NCI-H2171 (cell line): Measurements from ENCODE around the gene CAMK2D.
A peak's percentile ranks its signal among the peaks of the same experiment; 100 is the strongest.

ENCODE experiments used
- DNase-seq: peaks from one replicate; lab custom pipeline; 2025; lab: John Stamatoyannopoulos, UW

Gene CAMK2D

DNA sequence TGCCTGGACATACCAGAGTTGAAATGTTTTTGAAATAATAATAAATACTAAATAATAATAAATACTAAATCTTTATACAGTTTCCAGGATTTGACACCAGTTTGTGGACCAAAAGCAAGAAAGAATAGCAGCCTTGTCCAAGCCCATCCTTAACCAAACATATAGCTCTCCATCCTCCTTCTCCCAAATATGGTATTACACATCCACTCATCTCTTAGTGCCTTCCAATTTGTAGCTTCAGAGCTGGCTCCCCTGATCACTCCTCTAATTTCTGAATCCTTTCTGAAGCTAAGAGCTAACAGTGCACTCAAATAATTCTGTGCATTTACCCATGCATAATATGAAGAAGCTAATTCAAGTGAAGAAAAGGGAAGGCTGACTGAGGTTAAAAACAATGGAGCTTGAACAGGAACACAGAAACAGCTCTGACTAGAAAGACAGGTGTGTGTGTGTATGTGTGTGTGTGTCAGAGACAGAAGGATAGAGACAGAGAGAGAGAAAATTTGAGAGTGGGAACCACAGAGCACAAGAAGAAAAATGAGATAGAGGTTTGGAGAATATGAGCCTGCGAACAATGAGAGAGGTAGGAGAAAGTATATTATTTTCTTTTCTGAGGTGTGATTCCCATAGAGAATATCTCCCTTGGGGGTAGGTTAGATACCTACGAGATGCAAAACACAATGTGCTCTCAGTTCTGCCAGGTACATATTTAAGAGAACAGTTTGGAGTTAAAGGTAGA, 123.5 kb downstream of the CAMK2D start:
- peak; percentile 3 for DNase-seq

DNA sequence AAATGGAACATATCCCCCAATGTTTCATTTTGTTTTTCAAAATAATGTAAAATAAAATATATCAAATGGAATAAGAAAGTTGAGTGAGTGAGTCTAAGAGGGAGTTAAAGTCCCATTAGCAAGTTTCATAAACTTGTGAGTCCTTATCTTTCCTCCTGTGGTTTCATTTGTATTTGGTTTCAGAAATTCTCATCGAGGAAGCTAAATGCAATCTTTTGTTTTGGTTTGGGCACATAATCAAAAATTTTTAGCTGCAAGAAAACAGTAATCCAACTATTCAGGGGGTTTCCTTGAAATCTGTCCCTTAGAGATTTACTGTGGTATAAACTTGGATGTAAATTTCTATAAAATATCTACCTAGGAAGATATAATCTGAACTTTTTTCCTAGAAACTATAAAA, 124.2 kb downstream of the CAMK2D start:
- DNase-seq = no peak

DNA sequence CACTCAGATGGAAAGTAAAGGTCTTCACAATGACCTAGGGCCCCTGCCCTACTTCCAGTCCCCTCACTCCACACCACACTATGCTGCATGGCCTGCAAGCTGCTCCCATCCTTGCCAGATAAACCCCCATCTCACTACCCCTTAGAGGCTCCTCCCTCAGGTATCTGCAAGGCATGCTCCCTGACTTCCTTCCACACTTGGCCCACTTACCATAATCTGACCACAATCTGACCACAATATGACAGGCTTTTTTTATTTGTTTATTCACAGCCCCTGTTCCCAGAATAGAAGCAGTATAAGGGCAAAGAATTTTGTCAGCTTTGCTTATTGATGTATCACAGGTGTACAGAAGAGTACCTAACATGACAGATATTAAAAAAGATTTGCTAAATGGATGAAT, 124.7 kb downstream of the CAMK2D start:
- no peak for DNase-seq

DNA sequence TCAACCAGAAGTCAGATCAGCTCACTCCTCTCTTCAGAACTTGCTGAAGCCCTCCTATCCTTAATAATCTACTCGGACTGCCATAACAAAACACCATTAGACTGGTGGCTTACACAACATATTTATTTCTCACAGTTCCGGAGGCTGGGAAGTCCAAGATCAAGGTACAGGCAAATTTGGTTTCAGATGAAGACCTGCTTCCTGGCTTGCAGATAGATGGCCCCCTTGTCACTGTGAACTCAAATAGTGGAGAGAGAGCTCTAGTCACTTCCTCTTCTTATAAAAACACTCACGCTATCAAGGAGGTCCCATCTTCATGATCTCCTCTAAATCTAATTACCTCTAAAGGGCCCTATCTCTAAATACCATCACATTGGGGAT, 125.1 kb downstream of the CAMK2D start:
- no peak for DNase-seq

DNA sequence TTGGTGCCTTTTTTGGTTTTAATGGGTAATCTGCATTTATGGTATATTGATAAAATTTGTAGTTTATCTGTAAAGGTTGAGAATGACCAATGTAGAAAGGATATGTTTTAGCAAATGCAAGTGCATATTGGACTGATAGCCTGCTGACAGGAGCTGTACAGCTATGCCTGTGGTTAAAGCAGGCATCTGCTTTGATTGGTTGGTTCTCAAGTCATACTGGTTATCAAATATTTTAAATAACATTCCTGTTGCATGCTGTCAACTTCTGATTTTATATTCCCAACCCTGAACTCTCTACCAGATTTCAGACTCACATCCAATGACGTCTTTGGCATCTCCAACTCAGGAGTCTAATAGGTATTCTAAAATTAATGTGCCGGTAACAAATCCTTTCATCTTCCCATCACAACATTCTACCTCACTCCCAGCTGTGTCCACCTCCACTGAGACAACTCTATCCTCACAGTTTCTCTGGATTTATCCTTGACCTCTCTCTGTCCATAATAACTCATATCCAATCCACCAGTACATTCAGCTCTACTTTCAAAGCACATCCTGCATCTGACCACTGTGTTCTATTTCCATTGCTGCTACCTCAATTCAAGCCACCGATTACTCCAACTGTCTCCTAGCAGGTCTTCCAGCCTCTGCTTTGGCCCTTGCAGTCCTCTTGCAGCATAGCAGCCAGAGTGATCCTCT, 125.7 kb downstream of the CAMK2D start:
- no peak for DNase-seq

DNA sequence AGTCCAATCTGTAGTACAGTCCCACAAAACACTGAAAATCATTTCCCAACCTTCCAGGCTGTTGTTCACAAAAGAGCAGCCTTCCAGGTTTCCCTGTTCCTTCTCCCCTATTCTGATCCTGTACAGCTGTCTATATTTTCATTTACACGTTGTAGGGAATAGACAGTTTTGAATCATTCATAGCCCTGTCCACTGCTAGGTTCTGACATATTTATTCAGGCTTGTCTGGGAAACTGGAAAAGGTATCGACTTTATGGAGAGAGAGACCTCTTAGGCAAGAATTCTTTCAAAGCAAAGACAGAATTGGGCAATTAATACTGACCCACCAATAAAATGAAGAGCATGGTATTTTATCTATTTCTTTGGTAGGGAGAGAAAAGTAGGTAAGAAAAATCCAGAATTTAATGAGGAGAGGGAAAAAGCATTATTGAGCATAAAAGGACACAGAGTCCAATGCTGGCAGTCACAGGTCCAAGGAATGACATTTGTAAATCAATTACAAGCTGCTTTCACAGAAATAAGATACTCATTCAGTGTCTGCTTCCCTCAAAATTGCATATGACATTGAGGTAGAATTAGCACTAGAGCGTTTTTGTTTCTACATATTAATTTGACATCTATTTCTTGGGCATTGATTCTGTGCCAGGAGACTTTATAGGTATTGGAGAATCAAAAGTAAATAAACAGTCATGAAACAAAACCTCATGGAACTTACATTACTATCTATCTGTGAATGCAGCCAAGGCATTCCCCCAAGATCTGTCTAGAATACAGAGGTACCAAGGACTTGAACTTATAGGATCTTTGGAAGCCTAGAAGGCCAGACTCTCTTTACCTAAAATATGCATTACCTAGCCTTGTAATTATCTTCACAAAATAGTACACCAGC, 127.2 kb downstream of the CAMK2D start:
- DNase-seq = no peak

DNA sequence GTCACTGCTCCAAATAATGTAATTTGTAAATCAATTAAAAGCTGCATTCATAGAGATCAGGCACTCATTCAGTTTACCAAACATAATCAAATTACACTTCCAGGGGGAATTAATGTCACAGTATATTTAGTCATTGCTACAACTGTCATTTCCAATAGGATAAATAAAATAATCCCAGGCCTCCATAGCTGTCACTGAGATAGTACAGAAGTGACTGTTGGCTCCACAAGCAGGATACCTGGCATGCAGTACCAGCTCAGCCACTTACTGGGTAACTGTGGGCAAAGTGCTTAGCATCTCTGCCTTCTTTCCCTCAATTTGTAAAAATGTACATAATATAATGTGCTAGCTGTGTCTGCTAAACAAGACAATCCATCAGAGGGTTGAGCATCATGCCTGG, 128.1 kb downstream of the CAMK2D start:
- no peak for DNase-seq

DNA sequence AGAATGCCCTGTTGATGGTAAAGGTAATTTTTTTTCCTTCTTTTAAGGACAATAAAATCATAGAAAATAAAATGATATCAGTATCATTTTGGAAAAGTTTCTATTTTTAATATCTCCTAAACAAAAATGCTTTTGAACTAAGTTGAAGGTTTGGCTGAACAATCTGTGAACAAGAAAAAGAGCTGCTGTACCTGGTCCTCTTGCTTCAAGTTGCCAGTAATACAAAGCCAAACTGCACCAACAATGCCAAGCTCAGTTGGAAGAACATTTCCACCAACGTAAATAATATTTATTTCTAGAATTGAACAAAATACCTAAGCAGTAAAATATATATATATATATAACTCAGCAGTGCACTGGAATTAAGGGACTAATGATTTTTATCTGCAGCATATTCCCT, 132.8 kb downstream of the CAMK2D start:
- DNase-seq = no peak

DNA sequence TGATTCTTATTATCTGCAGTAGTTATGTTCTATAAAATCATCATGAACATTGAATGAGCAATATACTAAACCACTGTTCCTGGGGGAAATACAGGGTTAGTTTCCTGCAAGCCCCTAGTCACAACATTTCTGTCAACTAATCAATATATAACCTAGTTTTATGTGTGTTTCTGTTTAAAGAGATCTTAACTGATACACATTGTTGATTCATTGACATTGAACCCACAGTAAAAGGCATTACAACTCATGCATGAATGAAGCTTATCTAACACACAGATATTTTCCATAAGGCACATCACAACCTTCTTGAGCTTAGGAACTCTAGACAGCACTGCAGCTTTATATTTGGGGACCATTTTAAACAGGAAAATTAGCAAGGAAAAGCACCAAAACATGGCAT, 134.2 kb downstream of the CAMK2D start:
- DNase-seq = no peak

DNA sequence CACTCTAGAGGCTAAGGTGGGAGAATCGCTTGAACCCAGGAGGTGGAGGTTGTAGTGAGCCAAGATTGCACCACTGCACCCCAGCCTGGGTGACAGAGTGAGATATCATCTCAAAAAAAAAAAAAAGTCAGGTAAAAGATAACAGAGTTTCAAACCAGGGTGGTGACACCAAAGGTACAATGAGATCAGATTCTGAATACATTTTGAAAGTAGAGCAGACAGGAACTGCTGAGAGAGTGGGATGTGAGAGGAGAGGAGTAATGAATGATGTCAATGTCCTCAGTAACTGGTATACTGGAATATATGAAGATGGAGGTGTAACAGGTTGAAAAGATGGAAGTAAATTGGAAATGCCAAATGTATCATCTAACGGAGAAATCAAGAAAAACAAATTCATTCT, 135.6 kb downstream of the CAMK2D start:
- DNase-seq = no peak

DNA sequence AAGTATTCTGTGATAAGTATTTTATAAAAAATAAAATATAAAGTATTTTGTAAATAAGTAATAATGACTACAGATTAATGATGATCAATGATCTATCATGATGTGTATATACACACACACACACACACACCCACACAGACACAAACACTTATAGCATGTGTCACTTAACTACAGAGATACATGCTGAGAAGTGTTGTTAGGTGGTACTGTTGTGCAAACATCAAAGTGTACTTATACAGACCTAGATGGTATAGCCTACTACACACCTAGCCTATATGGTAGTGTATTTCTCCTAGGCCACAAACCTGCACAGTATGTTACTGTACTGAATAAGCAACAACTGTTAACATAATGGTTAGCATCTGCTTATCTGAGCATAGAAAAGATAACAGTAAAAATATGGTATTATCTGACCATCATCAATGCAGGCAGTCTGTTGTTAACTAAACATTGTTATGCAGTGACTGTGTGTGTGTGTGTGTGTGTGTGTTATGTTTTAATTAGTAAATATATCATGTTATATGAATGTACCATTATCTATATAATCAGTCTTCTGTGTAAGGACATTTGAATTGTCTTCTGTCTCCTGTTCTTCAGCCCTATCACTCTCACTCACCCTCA, 138.2 kb downstream of the CAMK2D start:
- DNase-seq = no peak

DNA sequence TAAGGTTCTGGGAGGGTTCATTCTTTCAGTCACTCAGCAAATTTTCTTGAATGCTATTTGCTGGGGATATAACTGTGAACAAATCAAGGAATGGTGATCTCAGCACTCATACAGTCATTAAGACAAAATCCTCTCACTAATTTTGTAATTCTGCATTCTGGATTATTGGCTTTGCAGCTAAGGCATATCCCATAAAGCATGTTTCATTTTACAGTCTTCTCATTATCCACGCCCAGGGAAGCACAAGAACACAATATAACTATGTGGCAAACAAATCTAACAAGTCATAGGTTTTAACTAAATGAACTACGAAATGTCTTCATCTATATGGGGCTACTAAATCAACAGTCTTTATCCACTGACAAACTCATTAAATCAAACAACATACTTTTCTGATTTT, 139.9 kb downstream of the CAMK2D start:
- DNase-seq = no peak

DNA sequence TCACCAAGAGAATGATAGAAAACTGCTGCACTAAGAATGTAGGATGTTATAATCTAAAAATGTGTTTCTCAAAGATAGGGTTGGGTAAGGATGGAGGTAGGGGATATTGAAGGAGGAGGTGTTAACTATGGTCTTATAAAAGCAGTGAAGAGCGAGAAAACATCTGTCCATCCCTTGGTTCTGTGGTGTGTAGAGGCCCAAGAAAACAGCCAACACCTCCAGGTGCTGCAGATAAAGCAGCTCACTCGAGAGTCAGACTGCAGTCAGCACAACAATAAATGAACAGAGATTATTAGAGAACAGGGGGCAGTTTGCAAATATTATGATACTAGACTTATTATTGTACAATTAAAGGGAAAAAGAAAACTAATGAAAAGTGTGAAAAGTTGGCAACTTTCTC, 141.5 kb downstream of the CAMK2D start:
- no peak for DNase-seq

DNA sequence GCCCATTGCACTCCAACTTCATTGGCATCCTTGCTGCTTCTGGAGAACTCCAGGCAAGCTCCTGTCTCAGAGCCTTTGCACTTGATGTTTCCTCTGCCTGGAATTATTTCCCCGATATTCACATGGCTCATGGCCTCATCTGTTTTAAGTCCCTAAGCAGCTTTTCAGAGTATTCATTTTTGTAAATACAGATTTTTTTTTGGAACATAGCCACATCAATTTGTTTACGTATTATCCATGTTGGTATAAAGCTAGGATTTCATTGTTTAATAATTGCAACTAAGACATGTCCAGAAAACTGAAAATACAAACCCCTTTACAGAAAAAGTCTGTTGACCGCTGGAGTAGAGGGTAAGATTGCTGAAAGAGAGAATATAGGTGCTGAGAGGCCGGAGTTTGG, 142.0 kb downstream of the CAMK2D start:
- DNase-seq = no peak

DNA sequence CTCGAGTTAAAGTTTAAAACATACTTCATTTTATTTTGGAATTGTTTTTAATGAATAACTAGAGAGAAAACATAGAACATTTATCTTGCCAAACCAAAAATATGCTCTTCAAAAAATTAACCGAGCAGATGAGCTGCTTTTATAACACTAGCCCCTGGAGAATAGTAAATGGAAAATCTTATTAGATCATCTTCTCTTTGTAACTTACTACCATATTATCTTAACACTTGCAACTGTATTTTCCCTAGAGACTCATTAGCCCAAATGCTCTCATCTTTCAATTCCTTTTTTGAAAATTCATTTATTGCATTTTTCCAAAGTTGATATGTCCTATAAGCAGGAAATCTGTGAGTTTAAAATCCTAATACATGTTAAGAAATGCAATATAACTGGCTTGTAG, 143.3 kb downstream of the CAMK2D start:
- peak; percentile 55 for DNase-seq

DNA sequence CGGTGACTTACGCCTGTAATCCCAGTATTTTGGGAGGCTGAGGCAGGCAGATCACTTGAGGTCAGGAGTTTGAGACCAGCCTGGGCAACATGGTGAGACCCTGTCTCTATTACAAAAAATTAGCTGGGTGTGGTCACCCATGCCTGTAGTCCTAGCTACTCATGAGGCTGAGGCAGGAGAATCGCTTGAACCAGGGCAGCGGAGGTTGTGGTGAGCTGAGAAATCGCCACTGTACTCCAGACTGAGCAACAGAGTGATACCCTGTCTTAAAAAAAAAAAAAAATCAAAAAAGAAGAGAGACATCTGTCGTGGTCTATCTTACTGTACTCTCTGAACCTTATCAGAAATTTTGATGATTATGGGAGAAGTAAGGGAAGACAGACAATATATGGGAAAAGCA, 144.3 kb downstream of the CAMK2D start:
- DNase-seq = no peak

DNA sequence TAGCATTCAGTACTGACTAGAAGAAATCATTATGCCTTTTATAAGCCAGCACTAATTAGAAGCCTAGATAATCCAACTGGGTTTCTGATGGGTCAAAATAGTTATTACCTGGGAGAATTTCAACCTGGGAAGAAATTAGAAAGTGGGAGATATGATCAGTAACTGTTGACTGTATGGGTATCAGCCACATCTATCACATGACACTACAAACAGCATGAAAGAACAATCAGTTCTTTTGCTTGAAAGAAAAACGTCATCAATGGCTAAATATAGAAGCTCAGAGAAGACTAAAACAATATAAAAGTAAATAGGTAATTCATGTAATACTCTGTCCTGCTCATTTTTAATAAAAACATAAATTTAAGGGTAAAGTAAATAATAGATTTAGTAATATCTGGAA, 145.1 kb downstream of the CAMK2D start:
- no peak for DNase-seq

DNA sequence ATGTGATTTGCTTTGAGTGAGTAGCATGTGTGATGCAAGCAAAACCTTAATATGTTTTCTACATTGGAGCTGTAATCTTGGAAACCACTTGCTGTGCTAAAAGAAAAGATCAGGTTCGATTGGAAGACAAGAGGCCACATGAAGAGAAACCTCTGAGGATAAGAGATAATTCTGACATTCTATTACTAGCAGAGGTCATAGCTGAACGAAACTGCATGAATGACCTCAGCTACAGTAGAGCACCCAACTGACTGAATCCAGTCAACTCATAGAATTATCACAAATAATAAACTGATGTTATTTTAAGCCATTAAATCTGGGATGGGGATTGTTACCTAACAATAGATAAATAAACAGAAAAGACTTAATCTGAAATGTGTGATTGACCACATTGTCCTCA, 147.1 kb downstream of the CAMK2D start:
- DNase-seq = no peak

DNA sequence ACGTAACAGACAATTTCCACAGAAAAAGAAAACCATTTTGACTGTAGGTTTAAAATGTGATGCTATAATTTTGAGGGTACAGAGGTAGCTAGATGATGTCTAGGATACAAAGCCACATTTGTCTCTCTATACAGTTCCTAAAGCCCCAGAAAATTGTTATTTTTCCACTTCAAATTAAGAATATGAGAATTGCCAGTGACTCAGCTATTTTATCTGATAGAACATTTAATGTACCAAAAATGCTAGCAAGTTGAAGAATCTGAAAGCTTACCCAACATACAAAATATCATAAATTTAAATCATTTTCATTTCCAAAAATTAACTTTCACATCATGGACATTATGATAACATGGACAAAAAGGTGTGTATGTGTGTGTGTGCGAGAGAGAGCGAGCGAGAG, 148.0 kb downstream of the CAMK2D start:
- DNase-seq = no peak

DNA sequence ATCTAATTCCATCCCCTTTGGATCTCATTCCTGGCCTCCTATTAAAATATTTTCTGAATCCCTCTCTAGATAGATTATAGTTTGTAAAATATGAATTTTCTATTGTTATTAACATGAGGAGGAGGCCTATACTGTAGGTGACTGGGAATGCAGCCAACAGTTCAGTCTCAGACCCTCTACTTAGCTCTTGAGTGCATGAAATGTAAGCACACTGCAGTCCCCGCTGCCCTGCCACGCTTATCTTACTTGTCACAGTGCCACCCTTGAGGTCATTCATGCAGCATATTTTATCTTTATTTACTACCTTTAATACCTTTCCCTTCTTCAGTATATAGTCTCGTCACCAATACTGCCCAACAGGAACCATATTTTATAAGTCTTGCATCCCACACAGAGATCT, 151.0 kb downstream of the CAMK2D start:
- no peak for DNase-seq

DNA sequence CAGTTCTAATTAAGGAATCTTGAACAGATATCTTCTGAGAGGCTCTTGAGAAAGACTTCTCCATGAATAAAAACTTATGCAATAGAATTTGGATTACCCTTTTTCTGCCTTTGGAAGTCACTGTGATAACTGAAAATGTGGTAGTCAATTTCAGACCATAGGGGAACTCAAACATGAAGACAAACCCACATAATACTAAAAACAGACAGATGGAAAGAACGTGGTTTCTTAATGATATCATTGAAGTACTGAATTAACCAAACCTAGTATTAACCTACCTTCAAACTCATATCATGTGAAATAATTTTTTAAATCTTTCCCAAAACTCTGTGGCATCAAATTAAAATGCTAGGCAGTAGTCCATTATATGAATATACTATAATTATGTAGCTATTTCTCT, 153.5 kb downstream of the CAMK2D start:
- no peak for DNase-seq

DNA sequence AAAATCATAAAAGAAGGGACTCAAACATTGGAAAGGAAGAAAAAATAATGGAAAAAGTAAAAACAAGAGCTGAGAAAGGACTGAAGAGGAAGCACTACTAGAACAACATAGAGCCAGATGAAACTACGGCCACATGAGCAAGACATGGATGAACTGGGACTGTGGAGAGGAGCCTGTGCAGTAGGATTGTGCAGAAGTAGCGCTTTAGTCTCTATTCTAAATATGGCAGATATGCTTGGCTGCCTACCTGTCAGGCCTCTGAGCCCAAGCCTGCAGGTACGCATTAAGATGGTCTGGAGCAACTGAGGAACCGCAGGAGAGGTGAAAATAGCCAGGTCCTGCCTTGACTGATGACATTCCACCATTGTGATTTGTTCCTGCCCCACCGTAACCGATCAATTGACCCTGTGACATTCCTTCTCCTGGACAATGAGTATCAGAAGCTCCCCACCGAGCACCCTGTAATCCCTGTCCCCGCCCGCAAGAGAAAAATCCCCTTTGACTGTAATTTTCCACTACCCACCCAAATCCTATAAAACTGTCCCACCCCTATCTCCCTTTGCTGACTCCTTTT, 154.3 kb downstream of the CAMK2D start:
- no peak for DNase-seq
